Measurements from ENCODE around the gene RNF168.
"Not testable (repeated sequence)": the region's sequence is repeated elsewhere in the genome, so short reads cannot be mapped to it uniquely, and the experiment has no call there.

Gene RNF168

DNA sequence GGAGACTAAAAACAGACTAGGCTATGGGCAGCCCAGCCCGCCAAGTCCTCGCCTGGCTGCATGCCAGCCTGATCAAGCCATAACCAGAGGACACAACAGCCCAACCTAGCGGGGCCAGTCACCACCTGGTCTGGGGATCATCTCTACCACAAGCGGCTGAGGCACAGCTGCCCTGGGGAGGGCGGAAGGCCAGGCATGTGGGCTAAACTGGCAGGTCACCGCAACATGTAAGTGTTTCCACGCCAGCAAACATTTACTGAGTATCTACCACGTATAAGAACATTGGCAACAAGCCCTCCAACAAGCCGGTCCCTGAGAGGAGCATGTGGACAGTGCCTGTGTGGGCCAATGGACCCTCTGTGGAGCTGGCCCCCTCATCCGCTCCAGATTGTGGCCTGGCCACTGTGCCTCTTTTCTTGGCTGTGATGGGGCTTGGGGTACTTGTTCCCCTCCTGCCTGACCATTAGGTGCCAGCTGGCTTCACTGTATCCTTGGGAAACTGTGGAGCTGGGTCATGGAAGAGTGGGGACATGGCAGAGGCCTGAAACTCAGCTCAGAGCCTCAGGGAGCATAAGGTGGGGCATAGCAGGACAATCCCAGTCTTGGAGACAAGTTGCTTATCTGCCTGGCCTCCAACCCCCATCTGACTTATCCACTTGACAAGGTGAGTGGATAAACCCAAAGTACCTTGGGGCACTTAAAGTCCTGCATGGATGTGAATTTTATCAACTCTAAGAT is 80.4 kb downstream of the RNF168 start:
- no peak overlapping the region for H3K4me3 ChIP-seq (replicated peaks in 1 of 2; ENCODE audit: low read depth in 2 of 2, low read length in 2 of 2)
- DNase-seq (ENCODE audit: low read depth in 2 of 2), result peak in 1 of 2 donors; percentile 40

DNA sequence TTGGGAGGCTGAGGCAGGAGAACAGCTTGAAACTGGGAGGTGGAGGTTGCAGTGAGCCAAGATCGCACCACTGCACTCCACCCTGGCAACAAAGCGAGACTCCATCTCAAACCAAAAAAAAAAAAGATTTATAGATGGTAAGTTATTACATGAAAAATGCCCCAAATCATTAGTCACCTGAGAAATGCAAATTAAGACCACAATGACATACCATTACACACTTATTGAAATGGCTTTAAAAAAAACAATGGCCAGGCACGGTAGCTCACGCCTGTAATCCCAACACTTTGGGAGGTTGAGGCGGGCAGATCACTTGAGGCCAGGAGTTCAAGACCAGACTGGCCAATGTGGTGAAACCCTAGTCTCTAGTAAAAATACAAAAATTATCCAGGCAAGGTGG is 81.9 kb downstream of the RNF168 start:
- DNase-seq (ENCODE audit: low read depth in 2 of 2); H3K4me3 ChIP-seq (replicated peaks in 1 of 2; ENCODE audit: low read depth in 2 of 2, low read length in 2 of 2): not testable (repeated sequence)

More for the DNA sequence above, 80.4 kb downstream of the RNF168 start:
- TF ChIP-seq, protein P1, sequence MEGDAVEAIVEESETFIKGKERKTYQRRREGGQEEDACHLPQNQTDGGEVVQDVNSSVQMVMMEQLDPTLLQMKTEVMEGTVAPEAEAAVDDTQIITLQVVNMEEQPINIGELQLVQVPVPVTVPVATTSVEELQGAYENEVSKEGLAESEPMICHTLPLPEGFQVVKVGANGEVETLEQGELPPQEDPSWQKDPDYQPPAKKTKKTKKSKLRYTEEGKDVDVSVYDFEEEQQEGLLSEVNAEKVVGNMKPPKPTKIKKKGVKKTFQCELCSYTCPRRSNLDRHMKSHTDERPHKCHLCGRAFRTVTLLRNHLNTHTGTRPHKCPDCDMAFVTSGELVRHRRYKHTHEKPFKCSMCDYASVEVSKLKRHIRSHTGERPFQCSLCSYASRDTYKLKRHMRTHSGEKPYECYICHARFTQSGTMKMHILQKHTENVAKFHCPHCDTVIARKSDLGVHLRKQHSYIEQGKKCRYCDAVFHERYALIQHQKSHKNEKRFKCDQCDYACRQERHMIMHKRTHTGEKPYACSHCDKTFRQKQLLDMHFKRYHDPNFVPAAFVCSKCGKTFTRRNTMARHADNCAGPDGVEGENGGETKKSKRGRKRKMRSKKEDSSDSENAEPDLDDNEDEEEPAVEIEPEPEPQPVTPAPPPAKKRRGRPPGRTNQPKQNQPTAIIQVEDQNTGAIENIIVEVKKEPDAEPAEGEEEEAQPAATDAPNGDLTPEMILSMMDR (IDR thresholded peaks at IDR 0.05; ENCODE audit: low read depth, low read length), result no peak

- H3K4me3 ChIP-seq (replicated peaks in 1 of 2; ENCODE audit: low read depth in 2 of 2, low read length in 2 of 2), result no peak overlapping the region
- no peak for DNase-seq (ENCODE audit: low read depth in 2 of 2)
- TF ChIP-seq, protein P1 (IDR thresholded peaks at IDR 0.05; ENCODE audit: low read depth, low read length), result no peak
These were observed 84.2 kb downstream of the RNF168 start for GRCh38 chr3:196419386-196419785.

Measured in cardiac fibroblast (primary cell).